Measurements from ENCODE around the gene GPER1.

Gene GPER1

DNA sequence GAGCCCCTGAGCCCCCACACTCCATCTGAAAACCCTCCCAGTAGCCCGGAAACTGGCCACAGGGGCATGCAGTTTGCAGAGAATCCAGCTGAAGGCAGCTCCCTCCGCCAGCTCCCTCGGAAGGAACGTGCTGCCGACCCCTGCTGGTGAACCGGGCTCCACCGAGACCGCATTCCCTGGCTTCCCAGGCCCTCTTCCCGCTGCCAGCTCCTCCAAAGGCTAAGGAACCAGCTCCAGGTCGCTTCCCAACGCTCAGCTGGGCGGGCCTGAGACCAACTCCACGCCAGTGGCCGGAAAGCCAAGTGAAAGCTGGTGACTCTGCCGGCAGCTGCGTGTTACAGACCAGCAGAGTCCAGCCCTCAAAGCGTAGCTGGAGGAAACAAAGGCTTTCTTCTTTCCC is 35.8 kb downstream of the GPER1 start:
- peaks cover 22% of the 10 kb centered on the region for H3K4me1 ChIP-seq (ENCODE audit: insufficient read depth, insufficient read length)
- no peak overlapping the region for H3K9ac ChIP-seq (ENCODE audit: insufficient read length, low read depth)
- peaks cover 42% of the 10 kb centered on the region for H3K36me3 ChIP-seq (ENCODE audit: insufficient read depth, insufficient read length, low read length)
- peak; percentile 78 for DNase-seq (ENCODE audit: low read depth, low spot score)
- no peaks in the 10 kb centered on the region for H3K9me3 ChIP-seq (ENCODE audit: insufficient read depth, low read length)
- TF ChIP-seq SUZ12 (IDR thresholded peaks at IDR 0.05; ENCODE audit: extremely low read depth, insufficient read depth, insufficient read length): no peak
- no peak for TF ChIP-seq ZNF274 (IDR thresholded peaks at IDR 0.05; ENCODE audit: low read depth, low read length)
- no peak for TF ChIP-seq YY1 (IDR thresholded peaks at IDR 0.05; ENCODE audit: insufficient read depth, insufficient read length)
- H3K4me3 ChIP-seq (ENCODE audit: insufficient read length, low read depth): no peak overlapping the region
- H3K27me3 ChIP-seq (ENCODE audit: insufficient read depth, insufficient read length): no peaks in the 10 kb centered on the region

DNA sequence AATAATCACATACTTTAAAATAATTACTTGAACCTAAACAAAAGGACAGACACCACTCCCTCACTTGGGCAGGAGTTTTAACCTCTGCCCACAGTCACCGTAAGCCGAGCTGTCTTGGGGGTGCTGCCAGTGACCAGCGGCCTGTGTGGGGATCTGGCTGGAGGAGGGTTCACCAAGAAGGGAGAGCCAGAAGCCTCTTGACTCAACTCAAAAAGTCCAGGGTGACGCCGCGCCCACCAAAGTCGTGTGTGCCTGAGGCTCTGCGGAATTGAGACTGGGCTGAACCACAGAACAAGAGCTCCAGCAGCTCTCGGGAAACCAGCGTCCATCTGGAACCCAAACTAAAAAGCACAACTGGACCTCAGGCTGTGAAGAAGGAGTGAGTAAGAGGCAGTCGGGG is 36.3 kb downstream of the GPER1 start:
- Histone ChIP-seq H3K4me3 (ENCODE audit: insufficient read length, low read depth) (no peak overlapping the region), H3K27me3 (ENCODE audit: insufficient read depth, insufficient read length) (no peaks in the 10 kb centered on the region), H3K4me1 (ENCODE audit: insufficient read depth, insufficient read length) (peaks cover 22% of the 10 kb centered on the region), H3K36me3 (ENCODE audit: insufficient read depth, insufficient read length, low read length) (peaks cover 42% of the 10 kb centered on the region), H3K9ac (ENCODE audit: insufficient read length, low read depth) (peak overlapping the region; percentile 50), H3K9me3 (ENCODE audit: insufficient read depth, low read length) (no peaks in the 10 kb centered on the region)
- TF ChIP-seq SUZ12 (IDR thresholded peaks at IDR 0.05; ENCODE audit: extremely low read depth, insufficient read depth, insufficient read length): no peak
- no peak for TF ChIP-seq YY1 (IDR thresholded peaks at IDR 0.05; ENCODE audit: insufficient read depth, insufficient read length)
- no peak for DNase-seq (ENCODE audit: low read depth, low spot score)

DNA sequence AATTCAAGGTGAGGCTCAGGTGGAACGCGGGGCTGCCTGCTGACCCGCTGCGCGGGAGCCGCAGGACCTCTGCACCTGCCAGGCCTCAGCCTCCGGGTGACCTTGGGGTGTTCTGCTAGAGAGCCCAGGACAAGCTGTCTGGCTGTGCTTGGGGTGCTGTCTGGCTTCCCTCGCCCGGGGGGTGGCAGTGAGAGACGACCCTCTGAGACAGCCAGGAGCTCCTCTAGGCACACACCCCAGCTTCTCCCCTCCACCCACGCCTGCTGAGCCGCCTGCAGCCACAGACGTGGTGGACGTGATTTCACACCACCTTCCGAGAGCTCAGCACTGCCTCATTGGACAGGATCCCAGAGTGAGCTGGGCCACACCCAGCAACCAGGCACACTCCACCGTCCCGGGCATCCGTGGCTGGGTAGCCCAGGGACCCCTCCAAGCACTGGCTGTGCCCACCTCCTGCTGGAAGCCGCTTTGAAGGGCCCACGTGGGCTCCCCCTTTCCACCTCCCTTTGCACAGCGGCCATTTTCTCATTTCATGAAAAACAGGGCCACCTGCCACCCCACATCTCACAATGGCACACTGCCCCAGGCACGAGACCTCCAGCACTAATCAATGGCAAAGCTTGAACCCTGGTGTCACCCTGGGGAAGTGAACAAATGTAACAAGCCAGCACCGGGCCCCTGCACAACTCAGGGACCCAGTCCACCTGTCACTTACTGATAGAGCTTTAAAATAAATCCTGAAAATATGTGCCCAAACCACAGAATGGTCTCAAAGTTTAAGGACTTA is 37.1 kb downstream of the GPER1 start:
- TF ChIP-seq ZNF274 (IDR thresholded peaks at IDR 0.05; ENCODE audit: low read depth, low read length): no peak
- no peak for TF ChIP-seq YY1 (IDR thresholded peaks at IDR 0.05; ENCODE audit: insufficient read depth, insufficient read length)
- TF ChIP-seq SUZ12 (IDR thresholded peaks at IDR 0.05; ENCODE audit: extremely low read depth, insufficient read depth, insufficient read length): no peak
- Histone ChIP-seq H3K4me1 (ENCODE audit: insufficient read depth, insufficient read length) (peaks cover 22% of the 10 kb centered on the region), H3K4me3 (ENCODE audit: insufficient read length, low read depth) (no peak overlapping the region), H3K9me3 (ENCODE audit: insufficient read depth, low read length) (no peaks in the 10 kb centered on the region), H3K36me3 (ENCODE audit: insufficient read depth, insufficient read length, low read length) (peaks cover 46% of the 10 kb centered on the region), H3K9ac (ENCODE audit: insufficient read length, low read depth) (peak overlapping the region; percentile 12), H3K27me3 (ENCODE audit: insufficient read depth, insufficient read length) (no peaks in the 10 kb centered on the region)
- no peak for DNase-seq (ENCODE audit: low read depth, low spot score)

DNA sequence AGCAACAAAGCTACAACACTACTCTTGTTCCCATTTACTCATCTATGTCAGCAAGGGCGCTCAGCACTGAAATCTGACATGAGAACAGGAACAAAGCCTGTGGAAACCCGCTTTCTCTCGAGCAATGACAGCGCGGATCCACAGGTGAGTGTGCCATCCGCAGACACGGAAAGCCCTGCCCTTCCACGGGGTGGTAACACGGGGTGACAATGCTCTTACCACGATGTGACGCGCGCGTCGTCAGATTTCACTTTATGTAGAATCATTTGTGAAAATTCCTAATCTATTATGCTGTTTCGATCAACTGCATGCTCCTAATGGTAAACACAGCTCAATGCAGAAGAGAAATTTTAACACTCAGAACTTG is 37.7 kb downstream of the GPER1 start:
- Histone ChIP-seq H3K36me3 (ENCODE audit: insufficient read depth, insufficient read length, low read length) (peaks cover 47% of the 10 kb centered on the region), H3K9me3 (ENCODE audit: insufficient read depth, low read length) (no peaks in the 10 kb centered on the region), H3K4me1 (ENCODE audit: insufficient read depth, insufficient read length) (peaks cover 22% of the 10 kb centered on the region), H3K9ac (ENCODE audit: insufficient read length, low read depth) (no peak overlapping the region), H3K27me3 (ENCODE audit: insufficient read depth, insufficient read length) (no peaks in the 10 kb centered on the region), H3K4me3 (ENCODE audit: insufficient read length, low read depth) (no peak overlapping the region)
- TF ChIP-seq YY1 (IDR thresholded peaks at IDR 0.05; ENCODE audit: insufficient read depth, insufficient read length) (no peak), SUZ12 (IDR thresholded peaks at IDR 0.05; ENCODE audit: extremely low read depth, insufficient read depth, insufficient read length) (no peak), ZNF274 (IDR thresholded peaks at IDR 0.05; ENCODE audit: low read depth, low read length) (no peak)
- no peak for DNase-seq (ENCODE audit: low read depth, low spot score)

DNA sequence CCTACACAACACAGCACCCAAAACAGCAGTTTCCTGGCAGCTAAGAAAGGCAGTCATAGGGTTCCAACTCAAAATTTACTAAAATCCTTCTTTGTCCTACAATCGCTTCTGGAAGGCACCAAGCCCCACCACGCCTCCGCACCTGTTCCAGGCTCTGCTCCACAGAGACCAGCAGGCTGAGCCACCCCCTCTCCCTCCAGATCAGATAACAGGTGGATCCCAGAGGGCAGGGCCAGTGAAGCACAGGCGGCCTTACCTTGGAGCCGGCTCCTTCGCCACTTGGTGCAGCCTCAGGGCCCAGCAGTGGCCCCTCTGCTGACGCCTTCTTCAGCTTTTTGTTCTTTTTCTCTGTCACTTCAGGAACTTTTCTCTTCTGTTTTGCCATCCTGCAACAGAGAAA is 39.1 kb downstream of the GPER1 start:
- Histone ChIP-seq H3K4me1 (ENCODE audit: insufficient read depth, insufficient read length) (peaks cover 19% of the 10 kb centered on the region), H3K9me3 (ENCODE audit: insufficient read depth, low read length) (peaks cover 4% of the 10 kb centered on the region; the same call in 1 of the 2 replicates), H3K4me3 (ENCODE audit: insufficient read length, low read depth) (no peak overlapping the region), H3K36me3 (ENCODE audit: insufficient read depth, insufficient read length, low read length) (peaks cover 42% of the 10 kb centered on the region), H3K9ac (ENCODE audit: insufficient read length, low read depth) (no peak overlapping the region), H3K27me3 (ENCODE audit: insufficient read depth, insufficient read length) (no peaks in the 10 kb centered on the region)
- no peak for DNase-seq (ENCODE audit: low read depth, low spot score)
- TF ChIP-seq ZNF274 (IDR thresholded peaks at IDR 0.05; ENCODE audit: low read depth, low read length): no peak

DNA sequence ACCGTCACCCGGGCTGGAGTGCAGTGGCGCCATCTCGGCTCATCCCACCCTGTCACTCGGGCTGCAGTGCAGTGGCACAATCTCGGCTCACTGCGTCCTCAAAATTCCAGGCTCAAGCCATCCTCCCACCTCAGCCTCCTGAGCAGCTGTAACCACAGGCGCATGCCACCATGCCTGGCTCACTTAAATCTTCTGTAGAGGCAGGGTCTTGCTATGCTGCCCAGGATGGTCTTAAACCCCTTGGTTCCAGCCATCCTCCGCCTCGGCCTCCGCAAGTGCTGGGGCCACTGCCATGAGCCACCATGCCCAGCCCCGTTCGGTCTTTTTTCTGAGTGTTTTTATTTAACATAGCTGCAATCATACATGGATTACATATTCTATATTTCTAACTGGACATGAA is 41.5 kb downstream of the GPER1 start:
- no peak for TF ChIP-seq ZNF274 (IDR thresholded peaks at IDR 0.05; ENCODE audit: low read depth, low read length)
- TF ChIP-seq YY1 (IDR thresholded peaks at IDR 0.05; ENCODE audit: insufficient read depth, insufficient read length): no peak
- TF ChIP-seq SUZ12 (IDR thresholded peaks at IDR 0.05; ENCODE audit: extremely low read depth, insufficient read depth, insufficient read length): no peak
- H3K27me3 ChIP-seq (ENCODE audit: insufficient read depth, insufficient read length): no peaks in the 10 kb centered on the region
- H3K4me3 ChIP-seq (ENCODE audit: insufficient read length, low read depth): no peak overlapping the region
- H3K9me3 ChIP-seq (ENCODE audit: insufficient read depth, low read length): peaks cover 15% of the 10 kb centered on the region; the same call in 1 of the 2 replicates
- H3K9ac ChIP-seq (ENCODE audit: insufficient read length, low read depth): no peak overlapping the region
- H3K4me1 ChIP-seq (ENCODE audit: insufficient read depth, insufficient read length): peaks cover 4% of the 10 kb centered on the region
- H3K36me3 ChIP-seq (ENCODE audit: insufficient read depth, insufficient read length, low read length): peaks cover 32% of the 10 kb centered on the region
- no peak for DNase-seq (ENCODE audit: low read depth, low spot score)

DNA sequence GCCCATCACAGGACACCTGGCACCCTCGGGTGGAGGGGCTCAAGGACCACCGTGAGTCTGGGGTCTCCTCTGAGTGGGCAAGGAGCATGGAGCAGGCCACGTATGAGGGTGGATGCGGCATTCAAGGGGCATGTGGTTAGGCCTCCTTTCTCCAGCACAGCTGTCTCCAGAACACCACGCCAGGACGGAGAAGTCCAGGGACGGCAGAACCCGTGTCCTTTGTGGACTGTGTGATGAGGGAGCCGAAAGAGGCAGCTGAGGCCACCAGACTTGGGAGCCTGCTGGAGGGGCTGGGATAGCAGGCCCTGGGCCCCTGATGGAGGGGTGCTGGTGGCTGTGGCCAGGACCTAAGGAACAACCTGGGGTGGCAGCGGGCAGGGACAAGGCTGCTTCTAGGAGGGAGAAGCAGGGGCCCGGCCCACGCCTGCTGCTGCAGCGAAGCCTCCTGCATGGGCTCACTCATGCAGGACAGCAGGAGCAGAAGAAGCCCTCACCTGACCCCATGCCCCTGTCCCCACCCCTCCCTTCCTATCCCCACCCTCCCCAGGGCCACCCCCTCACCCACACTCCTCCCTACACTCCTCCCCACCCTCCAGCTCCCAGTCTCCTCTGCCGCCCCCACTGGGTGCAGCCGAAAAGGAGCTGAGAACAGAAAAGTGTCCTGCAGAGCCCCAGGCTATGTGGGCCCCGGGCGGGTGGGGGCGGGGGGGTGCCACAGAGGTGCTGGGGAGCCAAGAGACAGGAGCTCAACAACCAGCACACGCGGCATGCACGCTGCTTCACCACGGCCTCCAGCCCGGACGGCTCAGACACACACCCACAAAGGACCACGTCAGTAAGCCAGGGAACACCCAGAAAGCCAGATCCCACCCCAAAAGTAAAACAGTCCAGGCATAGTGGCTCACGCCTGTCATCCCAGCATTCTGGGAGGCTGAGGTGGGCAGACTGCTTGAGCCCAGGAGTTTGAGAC is 42.4 kb downstream of the GPER1 start:
- no peaks in the 10 kb centered on the region for H3K27me3 ChIP-seq (ENCODE audit: insufficient read depth, insufficient read length)
- no peak for TF ChIP-seq SUZ12 (IDR thresholded peaks at IDR 0.05; ENCODE audit: extremely low read depth, insufficient read depth, insufficient read length)
- no peak for TF ChIP-seq ZNF274 (IDR thresholded peaks at IDR 0.05; ENCODE audit: low read depth, low read length)
- TF ChIP-seq YY1 (IDR thresholded peaks at IDR 0.05; ENCODE audit: insufficient read depth, insufficient read length): no peak
- no peak for DNase-seq (ENCODE audit: low read depth, low spot score)
- no peak overlapping the region for H3K9ac ChIP-seq (ENCODE audit: insufficient read length, low read depth)
- H3K4me3 ChIP-seq (ENCODE audit: insufficient read length, low read depth): no peak overlapping the region
- H3K36me3 ChIP-seq (ENCODE audit: insufficient read depth, insufficient read length, low read length): peaks cover 31% of the 10 kb centered on the region
- peaks cover 15% of the 10 kb centered on the region; the same call in 1 of the 2 replicates for H3K9me3 ChIP-seq (ENCODE audit: insufficient read depth, low read length)
- H3K4me1 ChIP-seq (ENCODE audit: insufficient read depth, insufficient read length): no peaks in the 10 kb centered on the region

Data from NT2/D1 (cell line).